ENCODE data around the gene BCAR3.
"Not testable (repeated sequence)": the region's sequence is repeated elsewhere in the genome, so short reads cannot be mapped to it uniquely, and the experiment has no call there.

DNA sequence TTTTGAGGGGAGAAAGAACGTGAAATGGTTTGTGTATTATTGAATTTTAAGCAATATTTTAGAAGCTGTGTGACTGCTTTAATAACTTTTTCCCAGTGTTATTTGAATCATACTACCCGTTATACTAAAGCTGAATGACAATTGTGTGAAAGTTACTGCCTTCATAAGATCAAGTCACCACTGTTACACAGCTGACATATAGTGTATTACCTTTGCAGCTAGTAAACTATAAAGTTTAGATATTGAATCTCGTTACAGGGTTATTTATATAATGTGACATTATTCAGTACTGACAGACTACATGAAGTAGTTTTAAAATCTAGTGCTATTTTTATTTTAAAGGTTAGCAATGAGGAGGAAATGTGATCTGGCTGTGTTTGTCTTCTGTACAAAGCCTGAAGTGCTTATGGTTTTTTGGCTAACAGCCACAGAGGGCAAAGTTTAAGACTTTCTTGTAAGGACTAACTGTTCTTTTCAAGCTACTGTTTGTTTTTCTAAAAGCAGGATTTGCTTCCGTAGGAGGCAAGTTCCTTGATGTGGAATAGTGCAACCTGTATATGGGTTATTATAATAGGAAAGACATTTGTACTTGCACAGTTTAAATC lies 127.6 kb downstream of the BCAR3 start:
- TF ChIP-seq, protein P1, sequence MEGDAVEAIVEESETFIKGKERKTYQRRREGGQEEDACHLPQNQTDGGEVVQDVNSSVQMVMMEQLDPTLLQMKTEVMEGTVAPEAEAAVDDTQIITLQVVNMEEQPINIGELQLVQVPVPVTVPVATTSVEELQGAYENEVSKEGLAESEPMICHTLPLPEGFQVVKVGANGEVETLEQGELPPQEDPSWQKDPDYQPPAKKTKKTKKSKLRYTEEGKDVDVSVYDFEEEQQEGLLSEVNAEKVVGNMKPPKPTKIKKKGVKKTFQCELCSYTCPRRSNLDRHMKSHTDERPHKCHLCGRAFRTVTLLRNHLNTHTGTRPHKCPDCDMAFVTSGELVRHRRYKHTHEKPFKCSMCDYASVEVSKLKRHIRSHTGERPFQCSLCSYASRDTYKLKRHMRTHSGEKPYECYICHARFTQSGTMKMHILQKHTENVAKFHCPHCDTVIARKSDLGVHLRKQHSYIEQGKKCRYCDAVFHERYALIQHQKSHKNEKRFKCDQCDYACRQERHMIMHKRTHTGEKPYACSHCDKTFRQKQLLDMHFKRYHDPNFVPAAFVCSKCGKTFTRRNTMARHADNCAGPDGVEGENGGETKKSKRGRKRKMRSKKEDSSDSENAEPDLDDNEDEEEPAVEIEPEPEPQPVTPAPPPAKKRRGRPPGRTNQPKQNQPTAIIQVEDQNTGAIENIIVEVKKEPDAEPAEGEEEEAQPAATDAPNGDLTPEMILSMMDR (IDR thresholded peaks at IDR 0.05) = not testable (repeated sequence)
- not testable (repeated sequence) for TF ChIP-seq POLR2A (IDR thresholded peaks at IDR 0.05)
- peak; percentile 70 for TF ChIP-seq POLR2AphosphoS5 (IDR thresholded peaks at IDR 0.05)

Measured in prostate gland (tissue), 2 donors.